ENCODE measurements around the gene LRRC51.
"Not testable (repeated sequence)": the region's sequence is repeated elsewhere in the genome, so short reads cannot be mapped to it uniquely, and the experiment has no call there.

Gene LRRC51

DNA sequence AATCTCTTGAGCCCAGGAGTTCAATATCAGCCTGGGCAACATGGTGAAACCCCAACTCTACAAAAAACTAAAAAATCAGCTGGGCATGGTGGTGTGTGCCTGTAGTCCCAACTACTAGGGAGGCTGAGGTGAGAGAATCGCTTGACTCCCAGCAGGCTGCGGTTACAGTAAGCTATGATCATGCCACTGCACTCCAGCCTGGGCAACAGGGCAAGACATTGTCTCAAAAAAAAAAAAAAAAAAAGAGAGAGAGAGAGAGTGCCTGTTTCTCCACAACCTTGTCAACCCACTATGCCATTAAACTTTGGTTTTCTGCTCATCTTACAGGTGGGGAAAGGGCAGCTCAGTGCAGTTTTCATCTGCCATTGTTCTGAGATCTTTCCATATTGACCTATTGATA, 60.0 kb downstream of the LRRC51 start:
- no peak overlapping the region for H2AFZ ChIP-seq (ENCODE audit: low read depth, low read length, severe bottlenecking)
- H3K4me3 ChIP-seq (ENCODE audit: insufficient read depth, low read length, poor library complexity, severe bottlenecking): no peak overlapping the region
- no peaks in the 10 kb centered on the region for H3K9me3 ChIP-seq (ENCODE audit: insufficient read depth, low read length)
- H3K4me2 ChIP-seq (ENCODE audit: low read depth, low read length, poor library complexity, severe bottlenecking): no peak overlapping the region
- no peaks in the 10 kb centered on the region for H3K36me3 ChIP-seq (ENCODE audit: low read length)
- no peaks in the 10 kb centered on the region for H3F3A ChIP-seq (ENCODE audit: insufficient read depth)
- TF ChIP-seq, protein P1, sequence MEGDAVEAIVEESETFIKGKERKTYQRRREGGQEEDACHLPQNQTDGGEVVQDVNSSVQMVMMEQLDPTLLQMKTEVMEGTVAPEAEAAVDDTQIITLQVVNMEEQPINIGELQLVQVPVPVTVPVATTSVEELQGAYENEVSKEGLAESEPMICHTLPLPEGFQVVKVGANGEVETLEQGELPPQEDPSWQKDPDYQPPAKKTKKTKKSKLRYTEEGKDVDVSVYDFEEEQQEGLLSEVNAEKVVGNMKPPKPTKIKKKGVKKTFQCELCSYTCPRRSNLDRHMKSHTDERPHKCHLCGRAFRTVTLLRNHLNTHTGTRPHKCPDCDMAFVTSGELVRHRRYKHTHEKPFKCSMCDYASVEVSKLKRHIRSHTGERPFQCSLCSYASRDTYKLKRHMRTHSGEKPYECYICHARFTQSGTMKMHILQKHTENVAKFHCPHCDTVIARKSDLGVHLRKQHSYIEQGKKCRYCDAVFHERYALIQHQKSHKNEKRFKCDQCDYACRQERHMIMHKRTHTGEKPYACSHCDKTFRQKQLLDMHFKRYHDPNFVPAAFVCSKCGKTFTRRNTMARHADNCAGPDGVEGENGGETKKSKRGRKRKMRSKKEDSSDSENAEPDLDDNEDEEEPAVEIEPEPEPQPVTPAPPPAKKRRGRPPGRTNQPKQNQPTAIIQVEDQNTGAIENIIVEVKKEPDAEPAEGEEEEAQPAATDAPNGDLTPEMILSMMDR (IDR thresholded peaks at IDR 0.05; ENCODE audit: insufficient read depth, low read length, poor library complexity, severe bottlenecking): no peak
- TF ChIP-seq EZH2phosphoT487 (conservative IDR thresholded peaks at IDR 0.05; ENCODE audit: low read length): no peak
- no peaks in the 10 kb centered on the region for H3K79me2 ChIP-seq (ENCODE audit: insufficient read depth, low read length)
- no peaks in the 10 kb centered on the region for H4K20me1 ChIP-seq (ENCODE audit: low read depth, low read length)
- H3K27me3 ChIP-seq (ENCODE audit: low read length): no peaks in the 10 kb centered on the region
- no peak overlapping the region for H3K27ac ChIP-seq (ENCODE audit: low read depth, low read length)
- no peak overlapping the region for H3K9ac ChIP-seq (ENCODE audit: low read length)
- no peaks in the 10 kb centered on the region for H3K9me2 ChIP-seq (replicated peaks; ENCODE audit: insufficient read depth, low read length)

DNA sequence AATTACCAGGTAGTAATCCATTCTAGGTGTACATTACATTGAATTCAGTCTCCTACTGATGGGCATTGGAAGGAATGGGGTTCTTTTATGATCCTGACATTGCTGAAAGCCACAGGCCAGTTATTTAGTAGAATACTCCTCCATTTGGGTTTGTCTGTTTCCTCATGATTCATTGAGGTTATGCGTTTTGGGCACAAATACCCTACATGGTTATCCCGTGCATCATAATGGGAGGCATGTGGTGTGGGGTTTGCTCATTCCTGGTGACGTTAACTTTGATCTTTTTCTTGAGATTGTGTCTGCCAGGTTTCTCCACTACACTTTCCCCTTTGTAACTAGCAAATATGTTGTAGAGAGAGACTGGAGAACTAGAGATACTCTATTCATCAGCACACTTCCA, 60.4 kb downstream of the LRRC51 start:
- Histone ChIP-seq H3K79me2 (ENCODE audit: insufficient read depth, low read length) (no peaks in the 10 kb centered on the region), H3K36me3 (ENCODE audit: low read length) (no peaks in the 10 kb centered on the region), H3K27me3 (ENCODE audit: low read length) (no peaks in the 10 kb centered on the region), H3K4me3 (ENCODE audit: insufficient read depth, low read length, poor library complexity, severe bottlenecking) (no peak overlapping the region), H3K9ac (ENCODE audit: low read length) (no peak overlapping the region), H4K20me1 (ENCODE audit: low read depth, low read length) (no peaks in the 10 kb centered on the region), H2AFZ (ENCODE audit: low read depth, low read length, severe bottlenecking) (no peak overlapping the region), H3K27ac (ENCODE audit: low read depth, low read length) (no peak overlapping the region), H3K9me2 (replicated peaks; ENCODE audit: insufficient read depth, low read length) (no peaks in the 10 kb centered on the region), H3K9me3 (ENCODE audit: insufficient read depth, low read length) (no peaks in the 10 kb centered on the region), H3F3A (ENCODE audit: insufficient read depth) (no peaks in the 10 kb centered on the region), H3K4me2 (ENCODE audit: low read depth, low read length, poor library complexity, severe bottlenecking) (no peak overlapping the region)
- TF ChIP-seq, protein P1 (IDR thresholded peaks at IDR 0.05; ENCODE audit: insufficient read depth, low read length, poor library complexity, severe bottlenecking): no peak
- TF ChIP-seq EZH2phosphoT487 (conservative IDR thresholded peaks at IDR 0.05; ENCODE audit: low read length): no peak

DNA sequence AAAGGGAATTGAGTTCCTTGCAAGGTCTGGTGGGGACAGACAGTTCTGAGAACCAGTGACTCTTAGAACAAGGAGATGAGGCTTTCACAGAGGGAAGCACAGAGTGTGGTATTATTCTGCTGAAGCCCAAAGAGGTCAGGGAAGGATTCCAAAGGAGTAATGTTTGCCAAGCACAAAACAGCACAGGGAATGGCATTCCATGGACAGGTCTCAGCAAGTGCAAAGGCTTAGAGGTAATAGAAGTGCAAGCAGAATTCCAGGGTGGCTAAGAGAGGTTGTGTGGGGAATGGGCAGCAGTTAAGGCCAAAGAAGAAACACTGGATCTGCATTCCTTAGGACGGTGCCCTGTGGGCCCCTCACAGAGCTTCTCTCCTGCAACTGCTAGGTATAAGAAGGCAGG, 61.4 kb downstream of the LRRC51 start:
- not testable (repeated sequence) for H3F3A ChIP-seq (ENCODE audit: insufficient read depth); H3K27ac ChIP-seq (ENCODE audit: low read depth, low read length); H3K9ac ChIP-seq (ENCODE audit: low read length); H3K9me3 ChIP-seq (ENCODE audit: insufficient read depth, low read length); H3K36me3 ChIP-seq (ENCODE audit: low read length); H4K20me1 ChIP-seq (ENCODE audit: low read depth, low read length); H3K27me3 ChIP-seq (ENCODE audit: low read length); H2AFZ ChIP-seq (ENCODE audit: low read depth, low read length, severe bottlenecking); H3K9me2 ChIP-seq (replicated peaks; ENCODE audit: insufficient read depth, low read length); H3K4me3 ChIP-seq (ENCODE audit: insufficient read depth, low read length, poor library complexity, severe bottlenecking); H3K4me2 ChIP-seq (ENCODE audit: low read depth, low read length, poor library complexity, severe bottlenecking); H3K79me2 ChIP-seq (ENCODE audit: insufficient read depth, low read length)

DNA sequence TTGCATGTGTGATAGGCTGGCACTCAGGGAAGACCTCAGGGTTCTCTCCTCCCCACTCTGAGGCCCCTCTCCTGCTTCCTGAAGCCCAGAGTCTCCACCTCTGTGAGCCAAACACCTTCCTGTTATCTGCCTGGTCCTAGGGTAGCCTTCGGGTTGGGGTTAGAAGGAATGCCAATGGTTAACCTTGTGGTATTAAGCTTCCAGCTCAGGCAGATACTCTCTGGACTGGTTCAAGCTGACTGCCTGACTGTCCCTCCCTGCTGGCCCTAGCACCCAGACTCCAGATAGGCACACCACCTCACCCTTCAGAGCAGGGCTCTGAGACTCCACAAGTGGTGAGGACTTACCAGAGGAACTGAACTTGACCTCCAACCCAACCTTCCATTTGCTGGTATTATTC, 61.9 kb downstream of the LRRC51 start:
- H4K20me1 ChIP-seq (ENCODE audit: low read depth, low read length); H3K9me3 ChIP-seq (ENCODE audit: insufficient read depth, low read length); H3K27me3 ChIP-seq (ENCODE audit: low read length); H3K27ac ChIP-seq (ENCODE audit: low read depth, low read length); H3K4me2 ChIP-seq (ENCODE audit: low read depth, low read length, poor library complexity, severe bottlenecking); H3K9me2 ChIP-seq (replicated peaks; ENCODE audit: insufficient read depth, low read length); H3K36me3 ChIP-seq (ENCODE audit: low read length); H2AFZ ChIP-seq (ENCODE audit: low read depth, low read length, severe bottlenecking); H3K4me3 ChIP-seq (ENCODE audit: insufficient read depth, low read length, poor library complexity, severe bottlenecking); H3K79me2 ChIP-seq (ENCODE audit: insufficient read depth, low read length); H3F3A ChIP-seq (ENCODE audit: insufficient read depth); H3K9ac ChIP-seq (ENCODE audit: low read length): not testable (repeated sequence)

Data from SU-DHL-6 (cell line).